A549 (cell line): Measurements from ENCODE around the gene ANKRD28.

Experiments used
- EP300 ChIP-seq, 2 experiments: fragments of >200 bp; sonication (Bioruptor Twin); formaldehyde crosslinking; IDR thresholded peaks; 2 replicates in 1 of 2; 3 replicates in 1 of 2; pipeline ENCODE4 v1.6.1; 2016 to 2017
- FOSL2 ChIP-seq, 2 experiments: fragments of 450-650 bp in 1 of 2; fragments of >200 bp in 1 of 2; sonication (Bioruptor Twin) in 1 of 2; formaldehyde crosslinking; IDR thresholded peaks; 2 replicates each; pipeline versions ENCODE4 v1.5.0 to v1.6.1; 2016 to 2020; ENCODE audit warnings: mild to moderate bottlenecking in 1 of 2, moderate library complexity in 1 of 2
- POLR2A ChIP-seq: IDR thresholded peaks from 2 replicates; pipeline ENCODE4 v1.6.1; 2012; ENCODE audit warnings: mild to moderate bottlenecking, low read length
- RARB ChIP-seq: fragments of 250-450 bp; sonication (Bioruptor Pico); IDR thresholded peaks from 2 replicates; pipeline ENCODE4 v1.8.0; 2021; ENCODE audit warnings: mild to moderate bottlenecking, moderate library complexity
- TF ChIP-seq, protein P1 (sequence below): fragments of >200 bp; sonication (Bioruptor Twin); formaldehyde crosslinking; IDR thresholded peaks from 3 replicates; pipeline ENCODE4 v1.5.1; 2016
- TF ChIP-seq, protein P2 (sequence below): fragments of >200 bp; sonication (Bioruptor Twin); formaldehyde crosslinking; IDR thresholded peaks from 2 replicates; pipeline ENCODE4 v1.6.1; 2016
- TF ChIP-seq, protein P3 (sequence below): fragments of 200-600 bp; sonication (generic); IDR thresholded peaks from 2 replicates; pipeline ENCODE4 v1.6.1; 2016; ENCODE audit warnings: antibody characterized with exemption, mild to moderate bottlenecking, moderate library complexity

DNA sequence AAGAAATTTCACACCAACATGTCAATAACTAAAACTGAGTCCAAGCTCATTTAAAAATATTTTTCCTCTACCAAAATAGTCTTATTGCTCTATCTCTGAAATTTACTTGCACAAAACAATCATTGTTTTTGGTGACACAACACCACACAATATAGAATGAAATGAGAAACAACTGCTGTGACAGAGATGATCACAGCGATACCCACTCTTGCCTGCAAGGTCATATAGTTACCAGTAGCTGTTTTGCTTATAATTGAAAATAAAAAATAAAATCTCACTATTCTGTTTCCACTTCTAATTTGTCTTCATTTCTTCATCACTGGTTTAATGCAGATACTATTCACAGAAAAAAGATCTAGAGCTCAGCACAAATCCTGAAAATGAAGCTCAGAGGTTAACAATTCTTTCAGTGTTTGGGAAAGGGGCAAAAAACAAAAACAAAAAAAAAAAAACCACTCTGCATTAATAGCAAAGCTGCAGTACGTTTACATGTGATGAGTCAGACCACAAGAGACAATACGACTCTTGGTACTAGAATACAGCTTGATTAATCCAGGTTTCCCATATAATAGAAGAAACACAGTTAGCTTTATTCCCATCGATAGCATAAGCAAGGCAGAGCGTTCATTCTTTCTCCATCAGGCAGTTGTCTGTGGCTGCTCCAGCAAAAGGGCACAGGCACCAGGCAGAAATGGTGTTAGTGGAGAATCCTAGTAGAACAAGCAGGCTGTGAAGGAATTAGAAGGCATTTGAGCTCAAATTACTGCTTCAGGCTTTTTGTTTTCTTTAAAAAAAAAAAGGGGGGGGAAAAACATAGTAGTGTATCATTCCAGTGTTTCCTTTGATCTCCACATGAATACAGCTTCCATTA is 773 bp downstream of the ANKRD28 start:
- TF ChIP-seq, protein P1, sequence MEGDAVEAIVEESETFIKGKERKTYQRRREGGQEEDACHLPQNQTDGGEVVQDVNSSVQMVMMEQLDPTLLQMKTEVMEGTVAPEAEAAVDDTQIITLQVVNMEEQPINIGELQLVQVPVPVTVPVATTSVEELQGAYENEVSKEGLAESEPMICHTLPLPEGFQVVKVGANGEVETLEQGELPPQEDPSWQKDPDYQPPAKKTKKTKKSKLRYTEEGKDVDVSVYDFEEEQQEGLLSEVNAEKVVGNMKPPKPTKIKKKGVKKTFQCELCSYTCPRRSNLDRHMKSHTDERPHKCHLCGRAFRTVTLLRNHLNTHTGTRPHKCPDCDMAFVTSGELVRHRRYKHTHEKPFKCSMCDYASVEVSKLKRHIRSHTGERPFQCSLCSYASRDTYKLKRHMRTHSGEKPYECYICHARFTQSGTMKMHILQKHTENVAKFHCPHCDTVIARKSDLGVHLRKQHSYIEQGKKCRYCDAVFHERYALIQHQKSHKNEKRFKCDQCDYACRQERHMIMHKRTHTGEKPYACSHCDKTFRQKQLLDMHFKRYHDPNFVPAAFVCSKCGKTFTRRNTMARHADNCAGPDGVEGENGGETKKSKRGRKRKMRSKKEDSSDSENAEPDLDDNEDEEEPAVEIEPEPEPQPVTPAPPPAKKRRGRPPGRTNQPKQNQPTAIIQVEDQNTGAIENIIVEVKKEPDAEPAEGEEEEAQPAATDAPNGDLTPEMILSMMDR = no peak
- TF ChIP-seq RARB = no peak
- TF ChIP-seq FOSL2 (IDR thresholded peaks at IDR 0.05) = 0 out of 2 replicates have a peak, but pooled peaks have one; percentile 45
- TF ChIP-seq FOSL2 (CRISPR knock-in tag; IDR thresholded peaks at IDR 0.05) = peak; percentile 61
- TF ChIP-seq, protein P2, sequence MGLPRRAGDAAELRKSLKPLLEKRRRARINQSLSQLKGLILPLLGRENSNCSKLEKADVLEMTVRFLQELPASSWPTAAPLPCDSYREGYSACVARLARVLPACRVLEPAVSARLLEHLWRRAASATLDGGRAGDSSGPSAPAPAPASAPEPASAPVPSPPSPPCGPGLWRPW = no peak
- TF ChIP-seq, protein P3, sequence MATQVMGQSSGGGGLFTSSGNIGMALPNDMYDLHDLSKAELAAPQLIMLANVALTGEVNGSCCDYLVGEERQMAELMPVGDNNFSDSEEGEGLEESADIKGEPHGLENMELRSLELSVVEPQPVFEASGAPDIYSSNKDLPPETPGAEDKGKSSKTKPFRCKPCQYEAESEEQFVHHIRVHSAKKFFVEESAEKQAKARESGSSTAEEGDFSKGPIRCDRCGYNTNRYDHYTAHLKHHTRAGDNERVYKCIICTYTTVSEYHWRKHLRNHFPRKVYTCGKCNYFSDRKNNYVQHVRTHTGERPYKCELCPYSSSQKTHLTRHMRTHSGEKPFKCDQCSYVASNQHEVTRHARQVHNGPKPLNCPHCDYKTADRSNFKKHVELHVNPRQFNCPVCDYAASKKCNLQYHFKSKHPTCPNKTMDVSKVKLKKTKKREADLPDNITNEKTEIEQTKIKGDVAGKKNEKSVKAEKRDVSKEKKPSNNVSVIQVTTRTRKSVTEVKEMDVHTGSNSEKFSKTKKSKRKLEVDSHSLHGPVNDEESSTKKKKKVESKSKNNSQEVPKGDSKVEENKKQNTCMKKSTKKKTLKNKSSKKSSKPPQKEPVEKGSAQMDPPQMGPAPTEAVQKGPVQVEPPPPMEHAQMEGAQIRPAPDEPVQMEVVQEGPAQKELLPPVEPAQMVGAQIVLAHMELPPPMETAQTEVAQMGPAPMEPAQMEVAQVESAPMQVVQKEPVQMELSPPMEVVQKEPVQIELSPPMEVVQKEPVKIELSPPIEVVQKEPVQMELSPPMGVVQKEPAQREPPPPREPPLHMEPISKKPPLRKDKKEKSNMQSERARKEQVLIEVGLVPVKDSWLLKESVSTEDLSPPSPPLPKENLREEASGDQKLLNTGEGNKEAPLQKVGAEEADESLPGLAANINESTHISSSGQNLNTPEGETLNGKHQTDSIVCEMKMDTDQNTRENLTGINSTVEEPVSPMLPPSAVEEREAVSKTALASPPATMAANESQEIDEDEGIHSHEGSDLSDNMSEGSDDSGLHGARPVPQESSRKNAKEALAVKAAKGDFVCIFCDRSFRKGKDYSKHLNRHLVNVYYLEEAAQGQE = no peak
- TF ChIP-seq EP300 (IDR thresholded peaks at IDR 0.05) = no peak
- no peak for TF ChIP-seq POLR2A
